Fibroblast of pulmonary artery (primary cell): ENCODE data around the gene ELMO1.
"Not testable (repeated sequence)": the region's sequence is repeated elsewhere in the genome, so short reads cannot be mapped to it uniquely, and the experiment has no call there.

ENCODE experiments used
- DNase-seq: peaks from one replicate; pipeline ENCODE4 v3.0.0-alpha.2; 2010; ENCODE audit warnings: low read depth
- H3K4me3 ChIP-seq: replicated peaks from 2 replicates; pipeline ENCODE4 v1.5.1; 2011; ENCODE audit warnings: low read depth, mild to moderate bottlenecking, control low read depth, low read length, moderate library complexity
- CTCF ChIP-seq: IDR thresholded peaks from 2 replicates; pipeline ENCODE4 v1.5.1; 2011; ENCODE audit warnings: mild to moderate bottlenecking, control low read depth, low read length, inconsistent platforms; ENCODE audit errors: missing control alignments

The ELMO1 gene

GRCh38 chr7:37141742-37142141, 306.9 kb downstream of the ELMO1 start:
- no peak for TF ChIP-seq CTCF
- H3K4me3 ChIP-seq = no peak overlapping the region
- no peak for DNase-seq

GRCh38 chr7:37133902-37134301, 314.8 kb downstream of the ELMO1 start:
- DNase-seq = not testable (repeated sequence)

GRCh38 chr7:37131855-37132254, 316.8 kb downstream of the ELMO1 start:
- no peak overlapping the region for H3K4me3 ChIP-seq
- DNase-seq = no peak
- TF ChIP-seq CTCF = no peak

More at GRCh38 chr7:37133902-37134301, 314.8 kb downstream of the ELMO1 start:
- not testable (repeated sequence) for H3K4me3 ChIP-seq

- TF ChIP-seq CTCF = no peak
- H3K4me3 ChIP-seq = no peak overlapping the region
- DNase-seq = no peak
Measured at GRCh38 chr7:37129035-37129425, 319.6 kb downstream of the ELMO1 start.

- H3K4me3 ChIP-seq = no peak overlapping the region
- DNase-seq = no peak
- TF ChIP-seq CTCF = no peak
Measured at GRCh38 chr7:37128327-37129034, 320.2 kb downstream of the ELMO1 start.

- no peak for DNase-seq
- no peak overlapping the region for H3K4me3 ChIP-seq
- no peak for TF ChIP-seq CTCF
Measured at GRCh38 chr7:37119296-37119860, 329.3 kb downstream of the ELMO1 start.

GRCh38 chr7:37118004-37118403, 330.7 kb downstream of the ELMO1 start:
- TF ChIP-seq CTCF = no peak
- DNase-seq = no peak
- no peak overlapping the region for H3K4me3 ChIP-seq
